ENCODE results near the gene SCD5.

GRCh38 chr4:82791179-82791578 is 7.4 kb downstream of the SCD5 start:
- TF ChIP-seq CTCF (conservative IDR thresholded peaks at IDR 0.05; ENCODE audit: low read depth in 2 of 2) (no peak), POLR2AphosphoS5 (IDR thresholded peaks at IDR 0.05; ENCODE audit: low read depth) (no peak), JUNB (IDR thresholded peaks at IDR 0.05; ENCODE audit: unreplicated experiment) (no peak)

All from GM23338 (cell line).